ENCODE results near the gene IKBKG. TPM values are rescaled to one million over a fixed set of nuclear protein-coding genes. Genes with fewer than 3 reads are reported as not detected.
A peak's percentile ranks its signal among the peaks of the same experiment; 100 is the strongest.
"Not testable (repeated sequence)": the region's sequence is repeated elsewhere in the genome, so short reads cannot be mapped to it uniquely, and the experiment has no call there.

The IKBKG gene
- total RNA-seq, 1 experiment from 2014 or later: 11.2 TPM

GRCh38 chrX:154558896-154559295, 11.5 kb downstream of the IKBKG start:
- DNase-seq (ENCODE audit: low read depth): not testable (repeated sequence)

DNA sequence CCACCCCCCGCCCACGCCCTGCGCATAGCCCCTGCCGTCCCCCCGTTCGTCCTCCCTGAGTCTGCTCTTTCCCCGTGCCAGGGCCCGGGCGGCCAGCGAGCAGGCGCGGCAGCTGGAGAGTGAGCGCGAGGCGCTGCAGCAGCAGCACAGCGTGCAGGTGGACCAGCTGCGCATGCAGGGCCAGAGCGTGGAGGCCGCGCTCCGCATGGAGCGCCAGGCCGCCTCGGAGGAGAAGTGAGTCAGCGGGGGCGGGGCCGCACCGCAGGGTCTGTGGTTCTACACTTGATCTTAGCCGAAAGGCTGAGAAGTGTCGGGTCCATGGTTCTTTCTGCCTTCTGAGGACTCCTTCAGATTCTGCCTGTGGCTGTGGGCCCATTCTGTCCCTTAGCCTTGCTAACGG, 12.9 kb downstream of the IKBKG start:
- not testable (repeated sequence) for DNase-seq (ENCODE audit: low read depth)

DNA sequence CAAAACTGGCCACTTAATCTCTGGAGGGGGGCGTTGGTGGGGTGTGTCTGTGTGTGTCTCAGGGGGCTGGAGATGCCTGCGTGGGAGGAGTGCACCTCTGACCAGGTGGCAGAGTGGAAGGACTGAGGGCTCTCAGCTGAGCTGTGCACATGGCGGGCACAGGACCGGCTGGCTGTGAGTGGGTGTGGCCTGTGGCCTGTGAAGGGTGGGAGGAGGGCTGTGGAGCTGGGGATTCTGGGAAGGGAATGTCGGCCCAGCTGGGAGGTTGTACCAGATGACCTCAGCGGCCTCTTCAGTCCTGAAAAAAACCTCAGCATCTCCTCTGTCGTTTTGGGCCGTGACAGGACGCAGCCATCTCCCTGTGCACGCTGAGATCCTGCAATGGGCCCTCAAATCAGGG, 14.9 kb downstream of the IKBKG start:
- not testable (repeated sequence) for DNase-seq (ENCODE audit: low read depth)

- DNase-seq (ENCODE audit: low read depth): not testable (repeated sequence)
Measured at GRCh38 chrX:154570361-154570760, 22.9 kb downstream of the IKBKG start.

GRCh38 chrX:154573061-154573460, 25.6 kb downstream of the IKBKG start:
- not testable (repeated sequence) for DNase-seq (ENCODE audit: low read depth)

- not testable (repeated sequence) for DNase-seq (ENCODE audit: low read depth)
Measured at GRCh38 chrX:154575076-154575475, 27.7 kb downstream of the IKBKG start.

DNA sequence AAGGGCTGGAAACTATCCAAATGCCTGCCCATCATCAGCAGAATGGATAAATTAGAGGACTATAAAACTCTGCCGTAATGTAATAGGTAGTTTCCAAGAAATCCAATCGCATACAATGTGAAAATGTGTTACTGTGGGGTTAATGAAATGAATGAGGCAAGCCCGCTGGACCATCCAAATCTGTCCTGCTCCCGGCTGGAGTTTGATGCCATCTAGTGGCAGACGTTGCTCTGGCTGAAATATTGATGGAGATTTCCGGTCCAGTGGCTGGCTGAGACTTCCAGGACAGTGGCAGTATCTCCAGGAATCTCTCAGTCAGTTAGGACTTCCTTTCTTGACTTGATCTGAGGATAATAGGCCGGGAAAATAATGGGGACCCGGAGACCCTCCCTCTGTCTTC, 35.6 kb downstream of the IKBKG start:
- not testable (repeated sequence) for DNase-seq (ENCODE audit: low read depth)

GRCh38 chrX:154584585-154585183, 37.3 kb downstream of the IKBKG start, which contains the start of gene CTAG1A:
Gene CTAG1A (plus strand): TSS chrX:154585133. CDS start chrX:154585207, 74 bp downstream.
- not testable (repeated sequence) for DNase-seq (ENCODE audit: low read depth)

DNA sequence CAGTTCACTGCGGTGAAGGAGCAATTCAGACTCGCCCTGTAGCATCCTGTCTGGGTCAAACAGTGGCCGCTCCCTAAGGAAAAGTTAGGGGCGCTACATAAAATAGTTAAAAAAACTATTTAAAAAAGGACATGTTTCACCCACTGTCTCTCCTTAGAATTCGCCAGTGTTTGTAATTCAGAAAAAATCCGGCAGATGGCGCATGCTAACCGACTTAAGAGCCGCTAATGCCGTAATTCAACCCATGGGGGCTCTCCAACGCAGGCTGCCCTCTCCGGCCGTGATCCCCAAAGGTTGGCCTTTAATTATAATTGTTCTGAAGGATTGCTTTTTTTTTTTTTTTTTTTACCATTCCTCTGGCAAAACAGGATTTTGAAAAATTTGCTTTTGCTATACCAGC, 43.0 kb downstream of the IKBKG start:
- DNase-seq (ENCODE audit: low read depth): not testable (repeated sequence)

DNA sequence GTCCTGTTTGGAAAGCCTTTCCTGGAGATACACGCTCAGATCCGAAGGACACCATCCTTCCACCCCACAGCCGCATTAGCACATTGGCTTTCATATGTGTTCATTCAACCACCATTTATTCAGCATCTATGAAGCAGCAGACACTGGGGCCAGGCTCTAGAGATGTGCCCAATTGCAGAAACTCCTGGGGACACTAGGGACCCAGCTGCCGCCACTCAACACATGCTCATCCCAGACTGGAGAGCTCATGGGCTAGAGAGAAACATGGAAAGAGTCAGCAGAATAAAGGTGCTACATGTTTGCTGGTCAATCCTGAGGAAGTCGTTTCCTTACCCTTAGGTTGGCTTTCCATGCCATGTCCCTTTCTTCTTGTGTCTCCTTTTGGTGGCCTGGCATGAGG, 45.1 kb downstream of the IKBKG start:
- DNase-seq (ENCODE audit: low read depth): no peak

GRCh38 chrX:154593201-154593600, 45.8 kb downstream of the IKBKG start:
- DNase-seq (ENCODE audit: low read depth): no peak

GRCh38 chrX:154594491-154594890, 47.1 kb downstream of the IKBKG start:
- no peak for DNase-seq (ENCODE audit: low read depth)

- no peak for DNase-seq (ENCODE audit: low read depth)
Measured at GRCh38 chrX:154595559-154596249, 48.3 kb downstream of the IKBKG start.

GRCh38 chrX:154596290-154596929, 49.0 kb downstream of the IKBKG start:
- DNase-seq (ENCODE audit: low read depth): peak; percentile 74

DNA sequence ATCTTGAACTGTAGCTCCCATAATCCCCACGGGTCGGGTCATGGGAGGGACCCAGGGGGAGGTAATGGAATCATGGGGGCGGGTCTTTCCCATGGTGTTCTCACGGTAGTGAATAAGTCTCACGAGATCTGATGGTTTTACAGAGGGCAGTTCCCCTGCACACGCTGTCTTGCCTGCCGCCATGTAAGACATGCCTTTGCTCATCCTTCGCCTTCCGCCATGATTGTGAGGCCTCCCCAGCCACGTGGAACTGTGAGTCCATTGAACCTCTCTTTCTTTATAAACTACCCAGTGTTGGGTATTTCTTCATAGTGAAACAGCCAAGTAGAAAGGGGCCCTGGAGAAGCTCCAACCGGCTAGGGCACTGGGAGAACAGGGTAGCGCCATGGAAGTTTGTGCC, 49.8 kb downstream of the IKBKG start:
- no peak for DNase-seq (ENCODE audit: low read depth)

GRCh38 chrX:154598656-154599055, 51.2 kb downstream of the IKBKG start:
- DNase-seq (ENCODE audit: low read depth): no peak

DNA sequence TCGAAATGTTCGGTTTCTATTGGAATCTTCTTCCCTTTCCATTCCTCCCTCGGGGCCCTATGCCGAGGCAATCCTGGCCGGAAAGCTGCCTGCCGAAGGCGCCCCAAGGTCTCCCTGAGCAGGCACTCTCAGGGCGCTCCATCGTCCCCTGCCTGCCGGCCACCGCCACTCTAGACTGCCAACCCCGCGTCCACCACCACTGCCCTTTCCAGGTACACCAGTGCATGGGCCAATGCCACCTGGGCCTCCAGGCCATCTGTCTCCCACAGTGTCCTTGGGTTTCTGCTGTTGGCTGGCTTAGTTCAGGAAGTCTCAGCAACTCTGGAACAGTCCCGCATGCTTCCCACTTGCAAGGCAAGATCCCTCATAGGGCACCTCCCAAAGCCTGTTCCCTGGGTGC, 52.1 kb downstream of the IKBKG start:
- no peak for DNase-seq (ENCODE audit: low read depth)

- peak; percentile 67 for DNase-seq (ENCODE audit: low read depth)
Measured at GRCh38 chrX:154600759-154601374, 53.4 kb downstream of the IKBKG start.

DNA sequence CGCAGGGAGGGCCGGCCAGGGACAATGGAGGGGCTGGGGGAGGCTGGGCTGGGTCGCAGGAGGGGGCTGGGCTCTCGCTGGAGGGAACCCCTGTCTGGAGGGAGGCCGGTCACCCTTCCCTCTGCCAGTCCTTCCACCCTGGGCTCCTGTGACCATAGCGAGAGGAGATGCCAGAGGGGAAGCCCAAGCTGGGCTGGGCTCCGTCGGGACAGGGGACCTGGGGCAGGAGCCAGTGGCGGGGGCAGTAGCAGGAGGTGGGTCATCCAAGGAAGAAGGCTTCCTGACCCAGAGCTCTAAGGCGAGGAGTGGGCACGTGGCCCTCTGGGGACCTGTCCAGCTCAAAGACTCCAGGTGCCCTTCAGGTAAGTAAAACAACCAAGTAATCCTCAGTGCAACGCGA, 54.8 kb downstream of the IKBKG start:
- no peak for DNase-seq (ENCODE audit: low read depth)

DNA sequence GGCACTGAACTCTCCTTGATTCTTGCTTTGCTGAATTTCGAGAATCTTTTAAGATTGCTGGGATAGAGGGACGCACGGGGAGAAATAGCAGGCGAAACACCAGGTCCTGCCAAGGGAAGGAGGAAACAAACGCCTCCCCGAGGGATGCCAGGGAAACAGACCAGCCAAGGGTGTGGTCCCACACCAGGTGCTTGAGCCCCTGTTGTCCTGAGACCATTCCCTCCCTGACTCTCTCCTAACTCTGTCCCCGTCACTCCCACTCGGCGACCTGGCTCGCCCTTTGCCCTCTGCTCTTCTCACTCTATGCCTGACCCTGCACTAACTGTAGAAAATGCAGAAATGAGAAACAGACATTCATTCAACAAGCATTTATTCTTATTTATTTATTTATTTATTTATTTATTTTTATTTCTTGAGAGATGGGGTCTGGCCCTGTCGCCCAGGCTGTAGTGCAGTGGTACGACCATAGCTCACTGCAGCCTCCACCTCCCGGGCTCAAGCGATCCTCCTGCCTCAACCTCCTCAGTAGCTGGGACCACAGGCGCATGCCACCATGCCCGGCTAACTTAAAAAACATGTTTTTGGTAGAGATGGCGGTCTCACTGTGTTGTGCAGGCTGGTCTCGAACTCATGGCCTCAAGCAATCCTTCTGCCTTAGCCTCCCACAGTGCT, 55.5 kb downstream of the IKBKG start:
- no peak for DNase-seq (ENCODE audit: low read depth)

- DNase-seq (ENCODE audit: low read depth): peak; percentile 82
Measured at GRCh38 chrX:154603438-154604430, 56.3 kb downstream of the IKBKG start.

Measured in RPMI7951 (cell line).